Ectodermal cell (in vitro differentiated cells): ENCODE measurements around the gene PNMA1.
"Not testable (repeated sequence)": the region's sequence is repeated elsewhere in the genome, so short reads cannot be mapped to it uniquely, and the experiment has no call there.

ENCODE experiments used
- H3K27ac ChIP-seq: 2 replicates; pipeline ENCODE4 v1.7.0; 2013; ENCODE audit warnings: mild to moderate bottlenecking, low read depth, low read length; ENCODE audit not compliant: insufficient read depth, poor library complexity, severe bottlenecking
- H3K27me3 ChIP-seq: 2 replicates; pipeline ENCODE4 v1.7.0; 2013; ENCODE audit warnings: mild to moderate bottlenecking, low read length; ENCODE audit not compliant: insufficient read depth, control insufficient read depth, poor library complexity, severe bottlenecking
- H3K36me3 ChIP-seq: one replicate; pipeline ENCODE4 v1.7.0; 2013; ENCODE audit warnings: low read length; ENCODE audit not compliant: control insufficient read depth, insufficient read depth
- H3K4me1 ChIP-seq: one replicate; pipeline ENCODE4 v1.7.0; 2013; ENCODE audit warnings: low read length; ENCODE audit not compliant: control insufficient read depth, insufficient read depth
- H3K4me3 ChIP-seq: 2 replicates; pipeline ENCODE4 v1.7.0; 2013; ENCODE audit warnings: low read depth, low read length, control low read depth; ENCODE audit not compliant: insufficient read depth
- H3K9me3 ChIP-seq: 2 replicates; pipeline ENCODE4 v1.7.0; 2013; ENCODE audit warnings: mild to moderate bottlenecking, low read length, moderate library complexity; ENCODE audit not compliant: control insufficient read depth
- WGBS, 2 experiments: methylation state at CpG; one replicate each; pipeline ENCODE4 v1.1.7; 2013; ENCODE audit warnings: missing lambda C conversion rate in 2 of 2; 5-methylcytosine and 5-hydroxymethylcytosine counted together

PNMA1 gene

DNA sequence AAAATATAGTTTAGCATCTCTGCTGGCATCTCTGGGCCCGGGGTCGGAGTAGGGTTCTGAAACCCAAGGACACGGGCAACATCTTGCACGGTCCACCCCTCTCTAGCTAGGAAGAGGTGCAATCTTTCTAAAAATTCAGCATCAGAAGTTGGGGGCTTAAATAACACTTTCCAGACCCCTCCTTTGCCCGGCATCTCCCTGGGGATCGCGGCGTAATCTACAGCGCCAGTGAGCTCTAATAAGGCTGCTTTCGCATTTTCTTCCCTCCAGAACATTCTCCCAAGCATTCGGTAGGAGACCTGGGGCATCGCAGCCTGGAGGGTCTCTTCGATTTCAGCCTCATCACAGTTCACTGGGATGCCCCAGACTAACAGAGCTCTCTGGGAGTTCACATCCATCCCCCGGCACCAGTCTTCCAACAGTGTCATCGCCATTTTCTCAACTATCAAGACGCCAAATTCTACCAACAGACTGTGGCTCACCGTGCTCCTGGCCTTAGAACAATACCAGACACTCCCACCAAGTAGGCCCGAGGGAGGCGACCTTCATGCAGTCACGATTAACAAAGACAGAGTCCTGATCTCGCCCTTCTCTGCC lies 880 bp downstream of the PNMA1 start:
- Histone ChIP-seq H3K27me3 (no peaks in the 10 kb centered on the region), H3K36me3 (no peaks in the 10 kb centered on the region), H3K4me1 (peaks cover 19% of the 10 kb centered on the region), H3K27ac (peak overlapping the region; percentile 92), H3K9me3 (no peaks in the 10 kb centered on the region), H3K4me3 (peak overlapping the region; percentile 90)
- 1 to 2% methylated on average over 21 of the region's 21 CpGs for WGBS, 2 experiments

DNA sequence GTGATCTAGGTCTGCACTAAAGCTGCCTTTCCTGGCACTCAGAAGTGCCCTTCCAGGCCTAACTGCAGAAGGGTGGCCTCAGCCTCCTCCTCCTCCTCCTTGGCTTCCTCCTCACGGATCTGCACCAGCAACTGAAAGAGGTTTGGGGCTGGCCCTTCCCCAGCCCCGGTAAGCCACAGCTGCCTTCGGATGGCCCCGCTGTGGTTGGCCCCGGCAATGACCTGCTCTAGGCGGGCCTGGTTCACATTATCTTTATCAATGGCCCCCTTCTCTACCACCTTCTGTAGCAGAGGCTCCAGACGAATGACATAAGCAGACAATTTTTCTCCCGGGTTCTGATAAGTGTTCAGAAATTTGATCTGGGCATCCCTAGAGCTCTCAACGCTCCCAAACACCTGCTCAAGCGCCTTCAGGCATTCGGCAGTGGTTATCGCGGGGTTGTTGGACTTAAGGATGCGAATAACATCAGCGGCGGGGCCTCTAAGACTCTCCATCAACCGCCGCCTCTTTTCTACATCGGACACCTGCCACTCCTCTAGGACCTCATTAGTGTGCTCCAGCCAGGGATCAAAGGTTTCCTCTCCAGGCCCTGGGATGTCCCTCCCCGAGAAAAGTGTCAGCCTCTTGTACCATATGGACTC lies 1.5 kb downstream of the PNMA1 start:
- 1 to 2% methylated on average over 20 of the region's 20 CpGs for WGBS, 2 experiments
- Histone ChIP-seq H3K4me1 (peaks cover 15% of the 10 kb centered on the region), H3K9me3 (no peaks in the 10 kb centered on the region), H3K4me3 (peak overlapping the region; percentile 90), H3K27me3 (no peaks in the 10 kb centered on the region), H3K27ac (no peak overlapping the region), H3K36me3 (no peaks in the 10 kb centered on the region)

DNA sequence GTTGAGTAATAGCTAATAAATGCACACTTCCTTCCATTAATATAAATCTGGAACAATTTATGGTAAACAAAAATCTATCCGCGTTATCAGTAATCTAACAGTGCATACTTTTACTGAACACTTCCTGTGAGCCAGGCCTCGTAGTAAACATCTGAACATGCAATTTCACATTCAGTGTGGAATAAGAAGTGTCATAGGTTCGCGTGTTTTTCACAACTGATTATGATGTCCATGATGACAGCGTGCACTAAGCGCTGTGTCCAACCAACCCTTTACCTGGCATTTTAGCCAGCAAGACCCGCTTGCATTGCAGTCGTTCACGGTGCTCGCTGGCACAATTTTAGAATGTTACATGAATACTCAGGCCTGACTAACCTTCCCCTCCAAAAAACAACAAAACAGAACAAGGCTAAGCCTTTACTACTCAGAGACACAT lies 2.1 kb downstream of the PNMA1 start:
- Histone ChIP-seq H3K36me3 (no peaks in the 10 kb centered on the region), H3K27me3 (no peaks in the 10 kb centered on the region), H3K4me1 (peaks cover 9% of the 10 kb centered on the region), H3K27ac (no peak overlapping the region), H3K4me3 (peak overlapping the region; percentile 90), H3K9me3 (no peaks in the 10 kb centered on the region)
- WGBS, 2 experiments, result 79% methylated on average over 11 of the region's 11 CpGs

DNA sequence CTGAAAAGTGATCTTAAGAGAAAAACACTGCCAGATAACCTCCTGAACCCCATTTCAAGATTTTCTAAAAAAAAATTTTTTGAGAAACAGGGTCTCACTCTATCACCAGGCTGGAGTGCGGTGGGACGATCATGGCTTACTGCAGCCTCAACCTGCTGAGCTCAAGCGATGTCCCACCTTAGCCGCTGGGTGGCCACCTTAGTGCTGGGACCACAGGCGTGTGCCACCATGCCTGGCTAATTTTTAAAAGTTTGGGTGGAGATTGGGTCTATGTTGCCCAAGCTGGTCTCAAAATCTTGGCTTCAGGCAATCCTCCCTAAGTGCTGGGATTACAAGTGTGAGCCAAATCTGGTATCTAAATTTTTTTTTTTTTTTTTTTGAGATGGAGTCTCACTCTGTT lies 3.4 kb downstream of the PNMA1 start:
- Histone ChIP-seq H3K36me3 (no peaks in the 10 kb centered on the region), H3K4me1 (peaks cover 5% of the 10 kb centered on the region), H3K4me3 (no peak overlapping the region), H3K27me3 (no peaks in the 10 kb centered on the region), H3K27ac (no peak overlapping the region), H3K9me3 (no peaks in the 10 kb centered on the region)
- WGBS, 2 experiments, result 86% methylated on average over 5 of the region's 5 CpGs

DNA sequence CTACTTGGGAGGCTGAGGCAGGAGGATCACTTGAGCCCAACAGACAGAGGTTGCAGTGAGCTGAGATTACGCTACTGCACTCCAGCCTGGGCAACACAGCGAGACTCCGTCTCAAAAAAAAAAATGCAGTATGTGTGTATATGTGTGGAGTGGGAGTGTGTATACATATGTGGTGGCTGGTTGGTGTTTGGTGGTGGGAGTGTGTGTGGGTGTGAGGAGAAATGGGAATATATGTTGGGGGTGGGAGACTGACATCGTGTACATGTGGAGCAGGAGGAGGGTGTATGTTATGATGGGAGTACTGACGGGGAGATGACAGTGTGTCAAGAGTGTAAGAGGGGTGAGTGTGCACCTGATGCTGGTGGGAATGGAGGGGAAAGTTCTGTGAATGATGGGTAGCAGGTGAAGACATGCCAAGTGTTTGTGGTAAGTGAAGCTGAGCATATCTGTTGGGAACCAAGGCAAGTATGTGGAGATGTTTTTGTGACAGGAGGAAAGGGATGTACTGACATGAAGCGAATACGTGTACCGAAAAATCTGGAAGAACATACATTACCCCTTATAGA lies 4.2 kb downstream of the PNMA1 start:
- WGBS, 2 experiments, result 95 to 96% methylated on average over 8 of the region's 8 CpGs
- no peaks in the 10 kb centered on the region for H3K27me3 ChIP-seq
- peaks cover 5% of the 10 kb centered on the region for H3K4me1 ChIP-seq
- no peaks in the 10 kb centered on the region for H3K36me3 ChIP-seq
- H3K9me3 ChIP-seq, result no peaks in the 10 kb centered on the region
- no peak overlapping the region for H3K27ac ChIP-seq
- no peak overlapping the region for H3K4me3 ChIP-seq

DNA sequence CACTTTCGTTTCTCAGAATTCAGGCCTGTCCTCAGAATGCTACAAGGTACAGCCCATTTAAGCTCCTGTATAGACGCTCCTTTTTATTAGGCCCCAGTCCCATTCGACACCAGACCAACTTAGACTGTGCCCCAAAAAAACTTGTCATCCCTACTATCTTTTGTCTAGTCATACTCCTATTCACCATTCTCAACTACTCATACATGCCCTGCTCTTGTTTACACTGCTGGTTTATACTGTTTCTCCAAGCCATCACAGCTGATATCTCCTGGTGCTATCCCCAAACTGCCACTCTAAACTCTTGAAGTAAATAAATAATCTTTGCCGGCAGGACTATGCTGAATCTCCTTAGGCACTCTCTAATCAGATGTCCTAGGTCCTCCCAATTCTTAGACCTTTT lies 6.1 kb downstream of the PNMA1 start:
- H3K9me3 ChIP-seq, H3K36me3 ChIP-seq, H3K27me3 ChIP-seq, H3K4me3 ChIP-seq, H3K4me1 ChIP-seq, H3K27ac ChIP-seq: not testable (repeated sequence)
- WGBS, 2 experiments, result 90 to 96% methylated on average over 4 of the region's 4 CpGs

DNA sequence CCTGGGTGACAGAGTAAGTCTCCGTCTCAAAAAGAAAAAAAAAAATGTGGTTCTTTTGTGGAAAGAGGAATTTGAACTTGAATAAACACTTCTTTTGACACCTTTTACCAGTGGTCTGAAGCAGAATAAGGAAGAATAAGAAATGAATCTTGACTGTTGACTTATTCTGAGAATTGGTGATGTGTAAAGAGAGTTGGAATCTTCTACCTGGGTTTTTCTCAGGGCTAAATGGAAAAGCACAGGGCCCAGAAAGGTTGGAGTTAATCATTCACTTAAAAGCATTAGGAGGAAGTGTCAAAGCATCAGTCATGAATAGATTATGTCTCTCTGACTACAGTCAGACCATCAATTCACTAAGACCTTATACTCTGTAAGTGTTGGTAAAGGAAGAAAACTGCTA lies 13.9 kb downstream of the PNMA1 start:
- H3K27ac ChIP-seq, result no peak overlapping the region
- H3K36me3 ChIP-seq, result peaks cover 2% of the 10 kb centered on the region
- H3K4me1 ChIP-seq, result no peaks in the 10 kb centered on the region
- H3K27me3 ChIP-seq, result no peaks in the 10 kb centered on the region
- H3K9me3 ChIP-seq, result no peaks in the 10 kb centered on the region
- WGBS, 2 experiments, result 89 to 93% methylated on average over 1 of the region's 1 CpG
- H3K4me3 ChIP-seq, result no peak overlapping the region

DNA sequence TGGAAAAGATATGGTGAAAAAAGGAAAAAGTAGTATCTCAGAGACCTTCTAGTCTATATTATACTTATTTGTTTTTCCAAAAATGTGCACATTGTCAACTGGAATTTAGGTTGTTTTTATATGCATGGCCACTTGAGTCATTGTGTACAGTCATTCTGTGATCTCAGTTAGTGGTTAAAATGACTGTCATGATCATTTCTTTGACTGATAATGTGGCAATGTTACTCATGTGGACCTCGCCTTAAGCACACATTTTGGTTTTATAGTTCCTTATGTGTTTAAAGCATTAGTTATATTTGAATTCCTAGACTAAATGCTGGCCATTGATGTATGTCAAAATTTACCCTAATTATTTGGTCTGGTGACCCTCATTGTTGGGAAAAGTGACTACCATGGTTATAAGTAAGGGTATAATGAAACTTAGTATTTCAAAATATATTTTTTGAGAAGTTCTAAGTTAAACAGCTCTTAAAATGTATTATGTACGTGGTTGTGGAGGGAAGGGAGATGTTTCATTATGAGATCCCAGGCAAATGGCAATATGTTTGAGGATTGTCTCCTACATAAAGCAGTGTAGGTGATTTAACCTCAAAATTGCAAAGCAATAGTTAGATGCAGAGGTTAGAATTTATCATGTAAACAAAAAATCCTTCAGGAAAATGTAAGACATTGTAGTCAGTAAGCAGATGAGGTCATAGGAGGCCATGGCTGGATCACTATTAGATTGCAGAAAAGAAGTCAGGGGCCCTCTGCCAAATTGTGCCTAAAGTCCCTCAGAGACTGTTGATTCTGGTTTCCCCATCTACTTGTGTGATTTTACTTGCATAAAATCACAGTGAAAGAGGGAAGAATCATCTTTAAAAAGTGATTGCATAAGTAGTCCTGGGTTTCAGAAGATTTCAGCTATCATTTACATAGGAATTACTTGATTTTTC lies 17.5 kb downstream of the PNMA1 start:
- Histone ChIP-seq H3K27me3 (no peaks in the 10 kb centered on the region), H3K4me3 (no peak overlapping the region), H3K27ac (no peak overlapping the region), H3K4me1 (no peaks in the 10 kb centered on the region), H3K9me3 (no peaks in the 10 kb centered on the region), H3K36me3 (no peaks in the 10 kb centered on the region)
- 92 to 96% methylated on average over 2 of the region's 2 CpGs for WGBS, 2 experiments

DNA sequence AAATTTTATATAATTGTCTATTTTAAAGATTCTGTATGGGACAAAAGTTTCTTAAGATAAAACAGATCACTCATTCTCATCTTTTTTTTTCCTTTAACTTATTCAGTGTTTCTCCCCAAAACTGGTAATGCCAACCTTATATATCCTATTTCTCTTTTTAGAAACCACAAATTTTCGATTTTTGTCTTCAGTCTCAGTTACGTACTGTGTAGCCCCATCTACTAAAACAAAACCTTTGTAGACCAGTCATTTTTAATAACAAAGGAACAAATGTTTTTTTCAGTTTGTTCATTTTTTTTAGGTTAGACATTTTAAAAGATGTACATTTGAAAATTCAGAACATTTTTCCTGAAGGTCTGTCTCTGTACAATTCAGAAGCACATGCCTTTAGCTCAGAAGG lies 18.2 kb downstream of the PNMA1 start:
- 95 to 98% methylated on average over 2 of the region's 2 CpGs for WGBS, 2 experiments
- H3K27ac ChIP-seq, result no peak overlapping the region
- no peak overlapping the region for H3K4me3 ChIP-seq

DNA sequence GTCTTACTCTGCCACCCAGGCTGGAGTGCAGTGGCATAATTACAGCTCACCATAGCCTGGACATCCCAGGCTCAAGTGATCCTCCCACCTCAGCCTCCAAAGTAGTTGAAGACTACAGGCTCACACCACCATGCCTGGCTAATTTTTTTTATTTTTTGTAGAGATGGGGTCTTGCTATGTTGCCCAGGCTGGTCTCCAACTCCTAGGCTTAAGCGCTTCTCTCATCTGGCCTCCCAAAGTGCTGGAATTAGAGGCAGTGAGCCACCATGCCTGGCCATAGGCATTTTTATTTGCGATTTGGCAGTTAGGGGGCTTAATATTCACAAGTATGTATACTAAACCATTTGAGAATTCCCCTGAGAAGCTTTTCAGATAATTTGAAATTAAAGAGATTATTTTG lies 19.1 kb downstream of the PNMA1 start:
- 80 to 89% methylated on average over 2 of the region's 2 CpGs for WGBS, 2 experiments
- Histone ChIP-seq H3K27me3 (no peaks in the 10 kb centered on the region), H3K9me3 (no peaks in the 10 kb centered on the region), H3K36me3 (peaks cover 4% of the 10 kb centered on the region), H3K4me1 (no peaks in the 10 kb centered on the region), H3K27ac (no peak overlapping the region), H3K4me3 (no peak overlapping the region)

More for the DNA sequence above, 18.2 kb downstream of the PNMA1 start:
- Histone ChIP-seq H3K27me3 (no peaks in the 10 kb centered on the region), H3K36me3 (no peaks in the 10 kb centered on the region), H3K4me1 (no peaks in the 10 kb centered on the region), H3K9me3 (no peaks in the 10 kb centered on the region)
